Stimulated activated CD8-positive, alpha-beta memory T cell treated with anti-CD3 and anti-CD28 coated beads, Interleukin-2, amount 100 ng/mL, for 1 hour (primary cell): ENCODE measurements around the gene SSC5D.

Experiments used
- DNase-seq, 2 donors: peaks; one replicate each; pipeline ENCODE4 v3.0.0-alpha.2; 2020; ENCODE audit warnings: low read depth in 2 of 2

The SSC5D gene

GRCh38 chr19:55536951-55537740 is 48.9 kb downstream of the SSC5D start, which contains the start of gene SBK2:
SBK2 (minus strand) TSS chr19:55537133; CDS start chr19:55536294, 839 bp downstream.
- no peak for DNase-seq

- no peak for DNase-seq
Observed at GRCh38 chr19:55537741-55538111, 49.5 kb downstream of the SSC5D start.

- no peak for DNase-seq
Observed at GRCh38 chr19:55538132-55538531, 49.9 kb downstream of the SSC5D start.

- DNase-seq = no peak
Observed at GRCh38 chr19:55539090-55539984, 51.1 kb downstream of the SSC5D start.

GRCh38 chr19:55540619-55541018 is 52.4 kb downstream of the SSC5D start:
- no peak for DNase-seq

- DNase-seq = no peak
Observed at GRCh38 chr19:55541091-55541490, 52.9 kb downstream of the SSC5D start.

- DNase-seq = no peak
Observed at GRCh38 chr19:55542292-55542855, 54.1 kb downstream of the SSC5D start.

- no peak for DNase-seq
Observed at GRCh38 chr19:55543567-55543966, 55.3 kb downstream of the SSC5D start.

- no peak for DNase-seq
Observed at GRCh38 chr19:55544014-55544413, 55.8 kb downstream of the SSC5D start.

GRCh38 chr19:55544776-55545439 is 56.7 kb downstream of the SSC5D start:
- DNase-seq = no peak

- DNase-seq = no peak
Observed at GRCh38 chr19:55545443-55545842, 57.2 kb downstream of the SSC5D start, which contains the start of gene SBK3. SBK3 (minus strand) TSS chr19:55545543; CDS start chr19:55545543, 0 bp downstream.

GRCh38 chr19:55546011-55546410 is 57.8 kb downstream of the SSC5D start:
- no peak for DNase-seq

- DNase-seq = no peak
Observed at GRCh38 chr19:55546822-55547614, 58.8 kb downstream of the SSC5D start.

- no peak for DNase-seq
Observed at GRCh38 chr19:55549500-55550320, 61.5 kb downstream of the SSC5D start.

- DNase-seq = no peak
Observed at GRCh38 chr19:55550321-55550650, 62.0 kb downstream of the SSC5D start.

- DNase-seq = no peak
Observed at GRCh38 chr19:55552206-55552605, 64.0 kb downstream of the SSC5D start.

GRCh38 chr19:55552620-55553019 is 64.4 kb downstream of the SSC5D start:
- DNase-seq = no peak

GRCh38 chr19:55553217-55554182 is 65.3 kb downstream of the SSC5D start:
- DNase-seq = no peak

- DNase-seq = no peak
Observed at GRCh38 chr19:55554302-55554701, 66.1 kb downstream of the SSC5D start.
